Mesenteric fat pad (tissue), 1 donor: ENCODE data around the gene NR6A1. TPM values are rescaled to one million over a fixed set of nuclear protein-coding genes. Genes with fewer than 3 reads are reported as not detected.

ENCODE experiments used
- DNase-seq: peaks from one replicate; pipeline ENCODE4 v3.0.0-alpha.2; 2020; ENCODE audit warnings: low spot score
- total RNA-seq: library from RNA; stranded (reverse); fragmentation: NEBNext Ultra II Directional; extraction: Animal tissue kit (Norgen Biotek cat#: 25700); gene quantifications from one replicate; pipeline ENCODE4 v1.2.1, GENCODE V29; 2021
- donor health status: DM: yes; HTN: yes; CAD: no.

The NR6A1 gene
- total RNA-seq, 1 donor from 2014 or later, result 0.64 TPM

DNA sequence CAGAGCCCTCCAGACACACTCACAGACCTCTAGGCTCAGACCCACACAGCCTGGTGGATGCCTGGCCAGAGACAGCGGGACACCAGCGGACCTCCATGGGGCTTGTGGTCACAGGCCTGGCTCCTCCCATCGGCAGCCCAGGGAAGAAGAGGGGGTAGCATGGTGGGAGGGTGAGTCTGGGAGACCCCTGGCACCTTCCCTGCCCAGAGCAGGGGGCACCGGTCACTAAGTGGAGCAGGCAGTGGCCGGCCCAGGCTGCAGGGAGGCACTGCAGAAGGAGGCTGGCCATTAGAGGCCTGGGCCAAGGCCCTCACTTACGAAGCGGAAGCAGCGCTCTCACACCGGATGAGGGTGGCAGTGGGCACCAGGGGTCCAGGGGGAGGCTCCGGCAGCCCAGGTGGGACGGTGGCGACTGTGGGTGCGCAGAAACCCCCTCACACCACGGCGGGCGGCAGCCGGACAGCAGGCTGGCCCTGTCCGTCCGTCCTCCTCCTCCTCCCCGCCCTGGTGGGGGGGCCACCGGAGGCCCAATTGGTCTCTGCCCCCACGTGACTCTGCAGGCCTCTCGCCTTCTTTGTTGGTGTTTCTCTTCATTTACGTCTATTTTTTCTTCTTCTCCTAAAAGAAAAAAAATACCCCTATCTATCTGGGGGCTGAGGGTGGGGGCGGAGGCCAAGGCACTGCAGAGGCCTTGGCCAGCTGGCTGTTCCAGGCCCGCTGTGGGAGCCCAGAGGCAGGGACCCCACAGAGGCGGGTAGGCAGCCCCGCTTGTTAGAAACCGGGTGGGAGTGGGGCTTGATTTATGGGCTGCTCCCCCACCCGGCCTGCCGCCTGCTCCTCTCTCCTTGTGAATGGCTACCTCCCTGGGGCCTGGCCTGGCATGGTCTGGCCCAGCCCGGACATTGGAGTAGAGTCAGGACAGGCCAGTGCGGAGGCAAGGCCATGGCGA lies 263.9 kb downstream of the NR6A1 start, which contains the start of gene NR5A1:
NR5A1 (minus strand) TSS at position 469 of the 949 bp plus-strand sequence. CDS start 4,004 bp downstream, outside the sequence.
- DNase-seq, result no peak

DNA sequence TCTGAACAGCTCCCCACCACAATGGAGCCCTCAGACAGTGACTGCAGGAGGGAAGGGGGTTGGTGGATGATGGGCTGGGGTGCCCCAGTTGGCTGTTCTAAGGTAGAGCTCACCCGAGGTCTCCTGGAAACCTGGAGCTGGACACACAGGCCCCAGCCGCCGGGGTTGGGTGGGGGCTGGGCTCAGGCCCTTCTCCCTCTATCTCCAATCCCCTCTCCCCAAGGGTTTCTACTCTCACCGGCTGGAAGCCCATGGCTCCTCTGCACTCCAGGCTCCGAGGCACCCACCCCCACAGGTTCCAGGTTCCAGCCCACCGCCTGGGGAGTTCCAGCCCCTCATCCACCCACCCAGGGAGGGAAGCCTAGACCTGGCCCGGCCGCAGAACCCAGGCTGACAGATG lies 264.7 kb downstream of the NR6A1 start:
- no peak for DNase-seq

GRCh38 chr9:124505901-124506346 lies 265.2 kb downstream of the NR6A1 start:
- no peak for DNase-seq

GRCh38 chr9:124505006-124505900 lies 265.9 kb downstream of the NR6A1 start:
- DNase-seq, result no peak

GRCh38 chr9:124504530-124505005 lies 266.5 kb downstream of the NR6A1 start:
- no peak for DNase-seq

DNA sequence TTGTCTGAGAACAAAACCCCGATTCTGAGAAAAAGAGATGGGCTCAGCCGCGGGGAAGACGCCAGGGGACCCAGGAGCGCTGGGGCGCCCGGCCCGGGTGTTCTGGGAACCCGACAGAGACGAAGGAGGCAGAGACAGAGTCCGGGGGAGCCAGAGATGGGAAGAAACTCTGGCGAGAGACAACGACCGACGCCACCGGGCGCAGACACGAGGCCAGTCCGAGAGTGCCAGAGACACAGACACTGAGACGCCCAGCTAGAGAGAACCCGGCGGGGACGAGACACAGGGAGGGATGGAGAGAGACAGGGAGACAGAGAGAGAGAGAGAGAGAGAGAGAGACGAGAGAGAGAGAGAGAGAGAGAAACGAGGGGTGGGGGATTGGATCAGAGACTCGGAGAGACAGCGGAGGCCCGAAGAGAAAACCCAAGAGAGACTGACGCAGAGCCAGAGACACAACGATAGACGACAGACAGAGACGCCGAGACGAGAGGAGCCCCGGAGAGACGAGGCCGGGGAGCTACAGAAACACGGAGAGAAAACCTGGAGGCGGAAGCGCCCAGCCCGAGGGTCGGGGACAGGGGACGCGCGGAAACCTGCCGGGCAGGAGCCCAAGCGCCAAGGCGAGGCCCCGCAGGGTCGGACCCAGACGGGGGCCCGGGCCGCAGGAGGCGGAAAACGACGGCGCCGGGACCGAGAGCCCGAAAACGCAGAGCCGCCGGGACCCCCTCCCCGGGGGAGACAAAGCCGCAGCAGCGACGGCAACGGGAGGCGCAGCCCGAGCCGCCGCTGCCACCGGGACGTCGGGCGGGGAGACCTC lies 267.2 kb downstream of the NR6A1 start:
- DNase-seq, result no peak

GRCh38 chr9:124502711-124503702 lies 268.1 kb downstream of the NR6A1 start:
- no peak for DNase-seq

DNA sequence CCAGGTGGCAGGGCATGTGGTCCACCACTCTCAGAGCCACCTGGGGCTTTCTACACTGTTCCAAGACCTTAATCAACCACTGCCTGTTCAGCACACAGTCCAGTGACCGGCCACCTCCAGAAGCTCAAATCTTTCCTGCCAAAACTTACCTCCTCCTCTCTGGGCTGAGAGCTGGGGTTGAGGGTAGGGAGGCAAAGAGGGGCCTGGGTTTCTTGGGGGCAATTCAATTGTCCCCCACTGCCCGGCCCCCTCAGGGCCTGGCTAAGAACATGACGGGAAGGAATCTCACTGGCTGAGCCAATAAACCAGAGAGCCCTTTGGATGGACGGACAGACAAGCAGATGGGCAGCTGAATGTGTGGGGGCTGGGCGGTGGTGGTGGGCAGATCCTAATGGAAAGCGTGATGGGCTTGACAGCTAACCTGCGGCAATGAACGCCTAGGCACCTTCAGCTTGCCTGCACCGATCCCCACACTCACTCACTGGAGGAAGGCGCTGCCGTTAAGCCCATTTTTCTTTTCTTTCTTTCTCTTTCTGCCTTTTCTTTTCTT lies 269.3 kb downstream of the NR6A1 start:
- no peak for DNase-seq

- no peak for DNase-seq
These were observed 270.1 kb downstream of the NR6A1 start for GRCh38 chr9:124500796-124501611.

DNA sequence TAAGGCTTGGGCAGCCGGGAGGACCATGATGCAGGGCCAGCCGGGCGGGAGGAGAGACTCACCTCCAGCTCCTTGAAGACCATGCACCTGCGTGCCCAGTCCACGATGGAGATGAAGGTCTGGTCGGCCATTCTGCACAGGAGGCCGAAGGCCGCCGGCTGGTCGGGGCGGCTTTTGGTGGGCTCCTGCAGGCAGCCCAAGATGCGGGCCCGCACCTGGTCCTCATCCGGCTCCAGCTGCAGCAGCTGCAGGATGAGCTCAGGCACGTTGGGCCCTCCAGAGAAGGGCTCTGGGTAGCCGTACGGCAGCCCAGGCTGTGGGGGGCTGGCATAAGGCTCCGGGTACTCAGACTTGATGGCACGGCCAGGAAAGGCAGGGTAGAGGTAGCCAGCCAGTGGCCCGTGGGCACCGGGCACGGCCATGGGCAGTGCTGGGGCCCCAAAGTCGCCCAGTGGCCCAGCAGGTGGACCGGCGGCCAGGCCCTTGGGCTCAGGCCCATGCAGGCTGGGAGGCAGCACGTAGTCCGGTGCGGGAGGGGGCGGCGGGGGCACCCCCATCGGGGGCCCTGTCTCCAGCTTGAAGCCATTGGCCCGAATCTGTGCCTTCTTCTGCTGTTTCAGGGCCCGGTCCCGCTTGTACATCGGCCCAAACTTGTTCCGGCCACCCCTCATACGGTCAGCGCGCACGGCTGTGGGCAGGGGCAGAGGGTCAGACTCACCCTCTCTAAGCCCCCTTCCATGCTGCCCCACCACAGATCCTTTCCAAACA lies 270.9 kb downstream of the NR6A1 start:
- DNase-seq, result no peak

GRCh38 chr9:124499216-124499615 lies 271.9 kb downstream of the NR6A1 start:
- DNase-seq, result no peak

DNA sequence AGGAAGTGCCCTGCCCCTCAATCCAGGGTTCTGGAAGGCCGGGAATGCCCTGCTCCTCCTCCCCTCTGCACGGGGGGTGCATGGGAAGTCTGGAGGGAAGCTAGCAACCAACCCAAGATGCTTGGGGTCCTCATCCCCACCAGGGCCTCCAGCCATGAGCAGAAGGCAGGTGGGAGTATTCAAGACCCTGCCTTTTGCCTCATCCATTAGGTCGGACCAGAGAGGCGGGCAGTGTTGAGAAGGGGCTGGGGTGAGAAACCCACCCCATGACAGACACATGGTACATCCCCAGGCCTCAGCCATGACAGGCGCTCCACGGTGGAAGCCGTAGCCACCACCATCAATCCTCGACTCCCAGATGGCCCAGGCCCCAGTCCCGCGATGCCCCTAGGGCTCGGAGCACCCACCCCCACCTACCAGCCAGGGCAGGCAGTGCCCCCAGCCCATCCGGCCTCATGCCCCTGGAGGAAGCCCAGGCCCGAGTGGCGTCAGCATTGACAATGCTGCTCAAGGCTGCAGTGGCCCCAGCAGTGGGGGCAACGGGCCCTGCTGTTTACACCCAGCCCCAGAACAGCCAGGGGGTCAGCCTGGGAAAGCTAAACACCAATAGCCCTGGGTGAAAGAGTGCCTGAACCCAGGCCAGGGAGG lies 272.5 kb downstream of the NR6A1 start:
- no peak for DNase-seq

DNA sequence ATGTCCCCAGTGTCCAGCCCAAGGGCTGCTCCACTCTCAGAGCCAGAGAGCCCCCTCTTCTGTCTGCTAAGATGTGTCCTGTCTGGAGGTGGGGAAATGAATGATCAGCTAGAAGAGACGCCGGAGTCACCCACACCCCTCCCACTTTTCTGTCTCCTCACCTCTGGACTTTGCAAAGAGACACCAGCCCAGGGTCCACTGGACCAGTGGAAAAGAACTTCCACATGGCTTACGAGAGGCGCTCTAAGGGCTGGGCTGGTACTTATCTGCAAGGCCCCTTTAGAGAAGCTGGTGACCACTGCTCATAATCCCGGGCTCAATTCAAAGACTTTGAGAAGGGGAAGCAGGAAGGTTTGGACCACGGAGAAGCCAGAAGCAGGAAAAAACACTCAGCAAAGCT lies 273.1 kb downstream of the NR6A1 start:
- DNase-seq, result no peak

GRCh38 chr9:124497441-124497840 lies 273.7 kb downstream of the NR6A1 start:
- DNase-seq, result no peak

DNA sequence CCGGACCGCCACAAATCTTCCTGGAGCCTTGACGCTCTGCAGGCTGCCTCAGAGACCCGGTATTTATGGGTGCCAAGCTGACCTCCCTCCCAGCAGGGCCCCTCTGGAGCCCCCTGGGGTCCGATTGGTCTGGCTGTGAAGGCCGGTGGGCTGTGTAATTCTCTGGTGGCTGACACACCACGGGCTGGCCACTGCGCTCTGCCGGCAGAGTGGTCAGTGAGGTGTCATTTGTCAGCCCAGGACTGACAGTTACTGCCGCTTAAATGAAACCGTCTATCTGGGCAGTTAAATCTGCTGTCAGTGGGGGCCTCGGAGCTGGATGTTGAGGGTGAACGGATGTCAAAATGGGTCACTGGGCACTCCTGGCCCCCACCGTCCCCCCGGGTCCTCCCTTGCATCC lies 274.6 kb downstream of the NR6A1 start:
- DNase-seq, result no peak

GRCh38 chr9:124496075-124496449 lies 275.0 kb downstream of the NR6A1 start:
- no peak for DNase-seq
